ENCODE data around the gene ZNG1B.
"Not testable (repeated sequence)": the region's sequence is repeated elsewhere in the genome, so short reads cannot be mapped to it uniquely, and the experiment has no call there.

ZNG1B gene

DNA sequence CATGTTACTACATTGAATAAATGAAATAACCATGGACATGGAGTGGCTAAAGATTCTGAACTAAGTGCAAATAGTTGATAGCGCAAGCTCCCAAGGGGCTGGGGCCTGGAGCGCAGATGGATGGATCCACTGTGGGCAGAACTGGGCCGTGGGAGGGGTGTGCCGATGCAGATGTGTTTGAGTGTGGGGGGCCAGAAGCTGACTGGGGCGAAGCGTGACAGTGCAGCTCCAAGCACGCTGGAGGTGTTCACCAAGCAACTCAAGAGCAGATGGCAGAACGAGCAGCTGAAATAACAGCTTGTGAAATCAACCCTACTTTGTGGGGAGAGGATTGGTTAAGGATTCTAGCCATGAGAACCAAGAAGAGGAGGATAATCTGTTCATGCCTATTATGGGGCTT lies 78.0 kb downstream of the ZNG1B start:
- H2BK12ac ChIP-seq (ENCODE audit: low read length in 2 of 2); H3K36me3 ChIP-seq (ENCODE audit: control insufficient read depth in 1 of 2, insufficient read depth in 2 of 2, low read depth in 1 of 2, low read length in 2 of 2); H3K18ac ChIP-seq (ENCODE audit: low read depth in 1 of 2, low read length in 2 of 2); H3K4me2 ChIP-seq (ENCODE audit: low read length, poor library complexity, severe bottlenecking); H3K27ac ChIP-seq (ENCODE audit: low read length, poor library complexity, severe bottlenecking); H3K9ac ChIP-seq (ENCODE audit: low read length); H2BK15ac ChIP-seq (ENCODE audit: low read depth, poor library complexity, severe bottlenecking); H2BK120ac ChIP-seq (ENCODE audit: low read depth, low read length); H3K79me1 ChIP-seq (replicated peaks; ENCODE audit: low read length, poor library complexity, severe bottlenecking); H3K27me3 ChIP-seq (ENCODE audit: control insufficient read depth in 1 of 2, insufficient read depth in 1 of 2, low read length in 2 of 2); H2AFZ ChIP-seq (ENCODE audit: low read depth, low read length); H3K4me1 ChIP-seq (ENCODE audit: control insufficient read depth, insufficient read depth, low read depth, low read length); H2BK5ac ChIP-seq (ENCODE audit: low read depth, low read length, poor library complexity, severe bottlenecking); H4K8ac ChIP-seq (ENCODE audit: low read length); H3K14ac ChIP-seq (ENCODE audit: low read length in 2 of 2); H3K23ac ChIP-seq (ENCODE audit: low read length in 2 of 2); H3K4ac ChIP-seq (ENCODE audit: low read depth in 1 of 2, low read length in 2 of 2); H3K4me3 ChIP-seq (ENCODE audit: insufficient read depth in 1 of 2, low read depth in 1 of 2, low read length in 2 of 2); H4K91ac ChIP-seq (ENCODE audit: low read length); H2AK5ac ChIP-seq (ENCODE audit: low read length, severe bottlenecking); H3K9me3 ChIP-seq (ENCODE audit: control insufficient read depth, low read length); DNase-seq: not testable (repeated sequence)
- 84% methylated on average over 3 of the region's 8 CpGs for WGBS

GRCh38 chr2:113515995-113516394 lies 78.5 kb downstream of the ZNG1B start:
- not testable (repeated sequence) for H3K36me3 ChIP-seq (ENCODE audit: control insufficient read depth in 1 of 2, insufficient read depth in 2 of 2, low read depth in 1 of 2, low read length in 2 of 2); H2BK5ac ChIP-seq (ENCODE audit: low read depth, low read length, poor library complexity, severe bottlenecking)
- WGBS = no CpG with 5 or more reads among the region's 3 CpGs

DNA sequence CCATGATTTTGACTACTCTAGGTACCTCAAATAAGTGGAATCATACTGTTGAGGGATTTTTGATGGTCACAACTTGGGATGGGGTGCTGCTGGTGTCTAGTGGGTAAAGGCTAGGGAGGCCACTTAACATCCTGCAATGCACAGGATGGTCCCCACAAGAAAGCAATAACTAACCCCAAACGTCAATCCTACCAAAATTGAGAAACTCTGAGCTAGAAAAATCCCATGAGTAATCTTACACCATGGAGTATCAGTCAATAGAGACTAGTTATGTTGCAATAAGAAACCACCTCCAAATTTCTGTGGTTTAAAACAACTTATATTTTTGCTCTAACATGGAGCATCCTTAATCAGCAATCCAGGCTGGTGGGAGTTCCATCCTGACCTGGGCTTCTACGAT lies 79.5 kb downstream of the ZNG1B start:
- H2BK5ac ChIP-seq (ENCODE audit: low read depth, low read length, poor library complexity, severe bottlenecking); H3K4ac ChIP-seq (ENCODE audit: low read depth in 1 of 2, low read length in 2 of 2); H3K14ac ChIP-seq (ENCODE audit: low read length in 2 of 2); H3K4me2 ChIP-seq (ENCODE audit: low read length, poor library complexity, severe bottlenecking); H2BK15ac ChIP-seq (ENCODE audit: low read depth, poor library complexity, severe bottlenecking); H3K9ac ChIP-seq (ENCODE audit: low read length); H2AK5ac ChIP-seq (ENCODE audit: low read length, severe bottlenecking); H3K4me1 ChIP-seq (ENCODE audit: control insufficient read depth, insufficient read depth, low read depth, low read length); H2AFZ ChIP-seq (ENCODE audit: low read depth, low read length); H3K79me1 ChIP-seq (replicated peaks; ENCODE audit: low read length, poor library complexity, severe bottlenecking); H3K27ac ChIP-seq (ENCODE audit: low read length, poor library complexity, severe bottlenecking); H3K18ac ChIP-seq (ENCODE audit: low read depth in 1 of 2, low read length in 2 of 2); H3K9me3 ChIP-seq (ENCODE audit: control insufficient read depth, low read length); H3K27me3 ChIP-seq (ENCODE audit: control insufficient read depth in 1 of 2, insufficient read depth in 1 of 2, low read length in 2 of 2); H4K8ac ChIP-seq (ENCODE audit: low read length); DNase-seq; H3K4me3 ChIP-seq (ENCODE audit: insufficient read depth in 1 of 2, low read depth in 1 of 2, low read length in 2 of 2); H3K23ac ChIP-seq (ENCODE audit: low read length in 2 of 2); H3K36me3 ChIP-seq (ENCODE audit: control insufficient read depth in 1 of 2, insufficient read depth in 2 of 2, low read depth in 1 of 2, low read length in 2 of 2); H2BK120ac ChIP-seq (ENCODE audit: low read depth, low read length); H4K91ac ChIP-seq (ENCODE audit: low read length); H2BK12ac ChIP-seq (ENCODE audit: low read length in 2 of 2): not testable (repeated sequence)
- WGBS = no CpG with 5 or more reads among the region's 2 CpGs

More at GRCh38 chr2:113515995-113516394, 78.5 kb downstream of the ZNG1B start:
- H3K27me3 ChIP-seq (ENCODE audit: control insufficient read depth in 1 of 2, insufficient read depth in 1 of 2, low read length in 2 of 2); H3K79me1 ChIP-seq (replicated peaks; ENCODE audit: low read length, poor library complexity, severe bottlenecking); H3K9ac ChIP-seq (ENCODE audit: low read length); DNase-seq; H3K23ac ChIP-seq (ENCODE audit: low read length in 2 of 2); H3K4me3 ChIP-seq (ENCODE audit: insufficient read depth in 1 of 2, low read depth in 1 of 2, low read length in 2 of 2); H3K14ac ChIP-seq (ENCODE audit: low read length in 2 of 2); H3K4me2 ChIP-seq (ENCODE audit: low read length, poor library complexity, severe bottlenecking); H4K91ac ChIP-seq (ENCODE audit: low read length); H2BK120ac ChIP-seq (ENCODE audit: low read depth, low read length); H2AFZ ChIP-seq (ENCODE audit: low read depth, low read length); H3K18ac ChIP-seq (ENCODE audit: low read depth in 1 of 2, low read length in 2 of 2); H2BK12ac ChIP-seq (ENCODE audit: low read length in 2 of 2); H3K9me3 ChIP-seq (ENCODE audit: control insufficient read depth, low read length); H3K4ac ChIP-seq (ENCODE audit: low read depth in 1 of 2, low read length in 2 of 2); H2AK5ac ChIP-seq (ENCODE audit: low read length, severe bottlenecking); H3K27ac ChIP-seq (ENCODE audit: low read length, poor library complexity, severe bottlenecking); H2BK15ac ChIP-seq (ENCODE audit: low read depth, poor library complexity, severe bottlenecking); H4K8ac ChIP-seq (ENCODE audit: low read length); H3K4me1 ChIP-seq (ENCODE audit: control insufficient read depth, insufficient read depth, low read depth, low read length): not testable (repeated sequence)

DNA sequence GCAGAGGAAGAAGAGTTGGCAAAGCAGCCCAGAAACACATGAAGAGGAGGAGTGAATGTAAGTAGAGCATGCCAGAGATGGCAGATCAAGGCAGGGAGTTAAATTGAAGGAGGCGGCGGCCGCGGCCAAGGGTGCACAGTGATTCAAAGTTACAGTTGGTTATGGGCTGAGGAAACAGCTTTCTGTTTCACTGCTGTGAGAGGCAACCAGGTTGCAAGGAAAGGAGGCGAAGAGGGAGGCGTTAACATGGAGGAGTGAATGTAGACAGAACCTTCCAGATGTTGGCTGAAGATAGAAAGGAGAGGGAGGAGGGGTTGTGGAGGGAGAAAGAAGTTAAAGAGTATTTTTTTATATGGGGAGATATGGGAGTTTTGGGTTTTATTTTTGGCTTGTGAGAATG lies 83.3 kb downstream of the ZNG1B start:
- not testable (repeated sequence) for H3K4me1 ChIP-seq (ENCODE audit: control insufficient read depth, insufficient read depth, low read depth, low read length); H2BK5ac ChIP-seq (ENCODE audit: low read depth, low read length, poor library complexity, severe bottlenecking); DNase-seq; H3K79me1 ChIP-seq (replicated peaks; ENCODE audit: low read length, poor library complexity, severe bottlenecking); H3K4ac ChIP-seq (ENCODE audit: low read depth in 1 of 2, low read length in 2 of 2); H3K4me2 ChIP-seq (ENCODE audit: low read length, poor library complexity, severe bottlenecking); H3K18ac ChIP-seq (ENCODE audit: low read depth in 1 of 2, low read length in 2 of 2); H2BK12ac ChIP-seq (ENCODE audit: low read length in 2 of 2); H3K27me3 ChIP-seq (ENCODE audit: control insufficient read depth in 1 of 2, insufficient read depth in 1 of 2, low read length in 2 of 2); H3K23ac ChIP-seq (ENCODE audit: low read length in 2 of 2); H3K9me3 ChIP-seq (ENCODE audit: control insufficient read depth, low read length); H3K36me3 ChIP-seq (ENCODE audit: control insufficient read depth in 1 of 2, insufficient read depth in 2 of 2, low read depth in 1 of 2, low read length in 2 of 2); H4K91ac ChIP-seq (ENCODE audit: low read length); H2BK120ac ChIP-seq (ENCODE audit: low read depth, low read length); H2AFZ ChIP-seq (ENCODE audit: low read depth, low read length); H3K27ac ChIP-seq (ENCODE audit: low read length, poor library complexity, severe bottlenecking); H4K8ac ChIP-seq (ENCODE audit: low read length); H3K9ac ChIP-seq (ENCODE audit: low read length); H3K4me3 ChIP-seq (ENCODE audit: insufficient read depth in 1 of 2, low read depth in 1 of 2, low read length in 2 of 2); H2AK5ac ChIP-seq (ENCODE audit: low read length, severe bottlenecking); H2BK15ac ChIP-seq (ENCODE audit: low read depth, poor library complexity, severe bottlenecking); H3K14ac ChIP-seq (ENCODE audit: low read length in 2 of 2)
- 87% methylated on average over 6 of the region's 6 CpGs for WGBS

Data from mesenchymal stem cell (in vitro differentiated cells and primary cell).